MM.1S (cell line): Measurements from ENCODE around the gene TECPR2.

Experiments
- DNase-seq: peaks from one replicate; pipeline ENCODE4 v3.0.0-alpha.2; 2015
- H2AFZ ChIP-seq: fragments of 300-600 bp; sonication (generic); 2 replicates; pipeline ENCODE4 v1.6.0; 2016; ENCODE audit warnings: antibody characterized with exemption, low read length
- H3F3A ChIP-seq: fragments of 300-600 bp; sonication (generic); 2 replicates; pipeline ENCODE4 v1.6.1; 2016; ENCODE audit warnings: mild to moderate bottlenecking, antibody characterized with exemption, low read length, moderate library complexity, mixed read lengths; ENCODE audit not compliant: insufficient read depth
- H3K27ac ChIP-seq: fragments of 300-600 bp; sonication (generic); 2 replicates; pipeline ENCODE4 v1.5.1; 2016; ENCODE audit warnings: mild to moderate bottlenecking, low read length
- H3K27me3 ChIP-seq: fragments of 300-600 bp; sonication (generic); replicated peaks from 2 replicates; pipeline ENCODE4 v1.6.0; 2016; ENCODE audit warnings: low read length; ENCODE audit not compliant: insufficient read depth
- H3K36me3 ChIP-seq: fragments of 300-600 bp; sonication (generic); replicated peaks from 2 replicates; pipeline ENCODE4 v1.6.1; 2016; ENCODE audit warnings: mild to moderate bottlenecking, low read length, mixed read lengths; ENCODE audit not compliant: insufficient read depth
- H3K4me1 ChIP-seq: fragments of 300-600 bp; sonication (generic); 2 replicates; pipeline ENCODE4 v1.6.1; 2016; ENCODE audit warnings: low read length, mixed read lengths
- H3K4me2 ChIP-seq: fragments of 300-600 bp; sonication (generic); 2 replicates; pipeline ENCODE4 v1.6.0; 2016; ENCODE audit warnings: low read depth, low read length
- H3K4me3 ChIP-seq: fragments of 300-600 bp; sonication (generic); 2 replicates; pipeline ENCODE4 v1.5.1; 2016; ENCODE audit warnings: low read length, mixed read lengths
- H3K79me2 ChIP-seq: fragments of 300-600 bp; sonication (generic); 2 replicates; pipeline ENCODE4 v1.6.1; 2016; ENCODE audit warnings: mixed run types, low read length, mixed read lengths
- H3K9ac ChIP-seq: fragments of 300-600 bp; sonication (generic); 2 replicates; pipeline ENCODE4 v1.6.1; 2016; ENCODE audit warnings: low read length, mixed read lengths
- H3K9me2 ChIP-seq: fragments of 300-600 bp; sonication (generic); replicated peaks from 2 replicates; pipeline ENCODE4 v1.6.1; 2016; ENCODE audit warnings: mild to moderate bottlenecking, low read length, mixed read lengths; ENCODE audit not compliant: insufficient read depth
- H3K9me3 ChIP-seq: fragments of 300-600 bp; sonication (generic); replicated peaks from 2 replicates; pipeline ENCODE4 v1.6.1; 2016; ENCODE audit warnings: mild to moderate bottlenecking, low read length, mixed read lengths; ENCODE audit not compliant: insufficient read depth
- H4K20me1 ChIP-seq: fragments of 300-600 bp; sonication (generic); 2 replicates; pipeline ENCODE4 v1.6.1; 2016; ENCODE audit warnings: mild to moderate bottlenecking, low read length, moderate library complexity, mixed read lengths; ENCODE audit not compliant: insufficient read depth
- CTCF ChIP-seq: fragments of 300-600 bp; sonication (generic); IDR thresholded peaks from 2 replicates; pipeline ENCODE4 v1.5.1; 2016; ENCODE audit warnings: antibody characterized with exemption, low read length, mixed read lengths
- EZH2 ChIP-seq: fragments of 300-600 bp; sonication (generic); optimal IDR thresholded peaks from 2 replicates; pipeline ENCODE3; 2017; ENCODE audit warnings: low read depth, mild to moderate bottlenecking, antibody characterized with exemption, low read length, mixed read lengths
- EZH2phosphoT487 ChIP-seq: fragments of 300-600 bp; sonication (generic); IDR thresholded peaks from 2 replicates; pipeline ENCODE4 v1.6.1; 2018; ENCODE audit warnings: antibody characterized with exemption, low read length

TECPR2 gene

GRCh38 chr14:102506626-102506925 lies 143.8 kb downstream of the TECPR2 start:
- Histone ChIP-seq H3F3A (no peaks in the 10 kb centered on the region), H3K4me1 (no peaks in the 10 kb centered on the region)

GRCh38 chr14:102507081-102507856 lies 144.5 kb downstream of the TECPR2 start:
- no peak for DNase-seq
- Histone ChIP-seq H3K79me2 (no peaks in the 10 kb centered on the region), H4K20me1 (no peaks in the 10 kb centered on the region), H3K4me1 (no peaks in the 10 kb centered on the region), H3K27ac (no peak overlapping the region), H2AFZ (no peak overlapping the region), H3K9me3 (no peaks in the 10 kb centered on the region), H3K9ac (no peak overlapping the region), H3K9me2 (no peaks in the 10 kb centered on the region), H3K36me3 (no peaks in the 10 kb centered on the region), H3K4me2 (no peak overlapping the region), H3K4me3 (no peak overlapping the region), H3F3A (no peaks in the 10 kb centered on the region), H3K27me3 (no peaks in the 10 kb centered on the region)
- TF ChIP-seq EZH2: no peak
- TF ChIP-seq EZH2phosphoT487: no peak
- no peak for TF ChIP-seq CTCF

More at GRCh38 chr14:102506626-102506925, 143.8 kb downstream of the TECPR2 start:
- Histone ChIP-seq H3K36me3 (no peaks in the 10 kb centered on the region), H3K27ac (no peak overlapping the region), H3K27me3 (no peaks in the 10 kb centered on the region), H2AFZ (no peak overlapping the region), H3K4me2 (no peak overlapping the region), H3K9me3 (no peaks in the 10 kb centered on the region), H4K20me1 (no peaks in the 10 kb centered on the region), H3K79me2 (no peaks in the 10 kb centered on the region), H3K4me3 (no peak overlapping the region), H3K9ac (no peak overlapping the region), H3K9me2 (no peaks in the 10 kb centered on the region)
- no peak for TF ChIP-seq CTCF
- TF ChIP-seq EZH2: no peak
- TF ChIP-seq EZH2phosphoT487: no peak
- no peak for DNase-seq

DNA sequence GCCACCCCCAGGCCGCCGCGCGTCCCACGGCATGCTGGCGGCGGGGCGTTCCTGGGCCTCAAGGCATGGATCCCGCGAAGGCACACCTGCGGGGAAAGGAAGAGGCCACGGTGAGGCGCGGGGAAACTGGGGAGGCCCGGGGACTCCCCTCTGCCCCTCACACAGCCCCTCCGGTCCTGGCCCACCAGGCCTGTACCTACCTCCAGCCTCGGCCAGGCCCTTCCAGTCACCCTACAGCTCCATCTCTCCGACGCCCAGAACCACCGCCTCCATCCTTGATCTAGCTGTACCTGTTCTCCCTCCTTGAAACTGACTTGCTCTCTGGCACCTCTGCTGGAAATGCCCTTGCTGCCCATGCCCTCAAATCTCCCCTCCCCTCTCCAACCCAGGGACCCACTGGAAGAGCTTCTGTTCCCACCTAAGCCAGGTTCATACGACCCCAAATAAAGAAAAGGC lies 145.1 kb downstream of the TECPR2 start:
- H3F3A ChIP-seq: no peaks in the 10 kb centered on the region
- H3K79me2 ChIP-seq: no peaks in the 10 kb centered on the region
- H3K9me2 ChIP-seq: no peaks in the 10 kb centered on the region
- no peaks in the 10 kb centered on the region for H3K4me1 ChIP-seq
- no peak overlapping the region for H3K4me2 ChIP-seq
- H3K36me3 ChIP-seq: no peaks in the 10 kb centered on the region
- H3K27ac ChIP-seq: no peak overlapping the region
- H3K27me3 ChIP-seq: no peaks in the 10 kb centered on the region
- H3K9me3 ChIP-seq: no peaks in the 10 kb centered on the region
- no peak for DNase-seq
- TF ChIP-seq EZH2: no peak
- TF ChIP-seq EZH2phosphoT487: no peak
- no peak for TF ChIP-seq CTCF
- H4K20me1 ChIP-seq: no peaks in the 10 kb centered on the region
- no peak overlapping the region for H2AFZ ChIP-seq
- no peak overlapping the region for H3K9ac ChIP-seq
- no peak overlapping the region for H3K4me3 ChIP-seq
